GM13977 (cell line): Measurements from ENCODE around the gene CYP39A1.

Experiments
- DNase-seq: peaks from one replicate; pipeline ENCODE4 v3.0.0; 2012; ENCODE audit warnings: low spot score
- in situ Hi-C: fragments of 300-500 bp; cut with MboI; formaldehyde crosslinking; loops from one replicate; pipeline ENCODE4 v1.12.0; 2022; ENCODE audit warnings: low sequenced_read_pairs, low pct_unique_long_range_greater_than_20kb, mixed read lengths, inconsistent platforms; ENCODE audit not compliant: unreplicated experiment
- TF ChIP-seq, protein P1 (sequence below): IDR thresholded peaks from 2 replicates; pipeline ENCODE4 v1.5.1; 2012; ENCODE audit warnings: mild to moderate bottlenecking, control low read depth; ENCODE audit not compliant: insufficient read depth; ENCODE audit errors: extremely low read depth, missing control alignments

Gene CYP39A1, protein sequence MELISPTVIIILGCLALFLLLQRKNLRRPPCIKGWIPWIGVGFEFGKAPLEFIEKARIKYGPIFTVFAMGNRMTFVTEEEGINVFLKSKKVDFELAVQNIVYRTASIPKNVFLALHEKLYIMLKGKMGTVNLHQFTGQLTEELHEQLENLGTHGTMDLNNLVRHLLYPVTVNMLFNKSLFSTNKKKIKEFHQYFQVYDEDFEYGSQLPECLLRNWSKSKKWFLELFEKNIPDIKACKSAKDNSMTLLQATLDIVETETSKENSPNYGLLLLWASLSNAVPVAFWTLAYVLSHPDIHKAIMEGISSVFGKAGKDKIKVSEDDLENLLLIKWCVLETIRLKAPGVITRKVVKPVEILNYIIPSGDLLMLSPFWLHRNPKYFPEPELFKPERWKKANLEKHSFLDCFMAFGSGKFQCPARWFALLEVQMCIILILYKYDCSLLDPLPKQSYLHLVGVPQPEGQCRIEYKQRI

DNA sequence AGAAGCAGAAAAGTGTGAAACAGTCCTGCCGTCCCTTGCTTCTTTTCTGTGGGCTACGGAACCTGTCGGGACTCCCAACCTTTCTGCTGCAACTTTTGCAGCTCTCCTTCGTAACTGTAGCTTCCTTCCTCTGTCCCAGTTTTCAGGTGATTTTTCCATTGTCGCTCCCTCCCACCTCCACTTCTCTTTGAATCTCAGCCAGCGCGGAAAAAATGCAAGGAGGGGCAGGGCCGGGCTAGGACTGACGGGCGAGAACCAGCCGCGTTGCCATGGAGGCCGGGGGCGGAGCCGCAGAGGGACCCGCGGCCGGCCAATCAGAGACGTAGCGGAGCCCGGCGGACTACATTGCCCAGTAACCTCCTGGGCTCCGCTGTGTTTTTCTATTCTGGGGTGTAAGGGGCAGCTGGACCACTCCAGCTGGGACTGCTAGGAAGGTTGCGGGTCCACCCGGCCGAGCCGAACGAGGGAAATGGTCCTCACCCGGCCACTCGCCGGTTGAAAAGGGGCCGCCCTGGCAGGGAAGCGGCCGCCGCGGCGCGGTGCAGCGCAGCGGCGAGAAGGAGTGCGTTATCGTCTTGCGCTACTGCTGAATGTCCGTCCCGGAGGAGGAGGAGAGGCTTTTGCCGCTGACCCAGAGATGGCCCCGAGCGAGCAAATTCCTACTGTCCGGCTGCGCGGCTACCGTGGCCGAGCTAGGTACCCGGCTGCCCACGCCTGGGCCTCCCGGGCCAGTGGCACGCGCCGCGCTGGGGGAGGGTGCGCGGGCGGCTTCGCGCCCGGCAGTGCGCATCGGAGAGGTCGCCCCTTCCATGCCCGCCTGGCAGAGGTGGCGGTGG is at the start of gene CYP39A1, which contains the start of gene SLC25A27:
TSS of gene CYP39A1 (minus strand) at position 216 of the 836 bp plus-strand sequence. CDS start 236 bp downstream, outside the sequence.
TSS of gene SLC25A27 (plus strand) at position 373 of the 836 bp plus-strand sequence. CDS start at position 591, 218 bp downstream.
- DNase-seq = peak; percentile 89
- TF ChIP-seq, protein P1, sequence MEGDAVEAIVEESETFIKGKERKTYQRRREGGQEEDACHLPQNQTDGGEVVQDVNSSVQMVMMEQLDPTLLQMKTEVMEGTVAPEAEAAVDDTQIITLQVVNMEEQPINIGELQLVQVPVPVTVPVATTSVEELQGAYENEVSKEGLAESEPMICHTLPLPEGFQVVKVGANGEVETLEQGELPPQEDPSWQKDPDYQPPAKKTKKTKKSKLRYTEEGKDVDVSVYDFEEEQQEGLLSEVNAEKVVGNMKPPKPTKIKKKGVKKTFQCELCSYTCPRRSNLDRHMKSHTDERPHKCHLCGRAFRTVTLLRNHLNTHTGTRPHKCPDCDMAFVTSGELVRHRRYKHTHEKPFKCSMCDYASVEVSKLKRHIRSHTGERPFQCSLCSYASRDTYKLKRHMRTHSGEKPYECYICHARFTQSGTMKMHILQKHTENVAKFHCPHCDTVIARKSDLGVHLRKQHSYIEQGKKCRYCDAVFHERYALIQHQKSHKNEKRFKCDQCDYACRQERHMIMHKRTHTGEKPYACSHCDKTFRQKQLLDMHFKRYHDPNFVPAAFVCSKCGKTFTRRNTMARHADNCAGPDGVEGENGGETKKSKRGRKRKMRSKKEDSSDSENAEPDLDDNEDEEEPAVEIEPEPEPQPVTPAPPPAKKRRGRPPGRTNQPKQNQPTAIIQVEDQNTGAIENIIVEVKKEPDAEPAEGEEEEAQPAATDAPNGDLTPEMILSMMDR = no peak
- in situ Hi-C loops = no loop called here

DNA sequence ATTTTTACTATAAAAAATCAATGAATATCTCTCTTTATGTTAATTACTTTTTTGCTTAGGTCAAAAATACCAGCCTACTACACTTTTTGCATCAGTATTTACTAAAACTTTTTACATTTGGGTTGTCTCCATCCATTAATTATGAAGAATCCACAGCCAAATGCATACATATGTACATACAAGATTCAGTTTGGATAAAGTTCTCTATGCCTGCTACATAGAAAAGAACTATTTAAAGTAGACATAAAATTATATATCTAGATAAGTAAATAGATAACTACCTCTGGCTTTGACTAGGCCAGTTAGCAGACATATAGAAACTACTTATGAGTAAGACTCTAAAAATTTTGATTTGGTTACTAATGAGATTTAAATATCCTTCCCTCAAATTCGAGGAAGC is 47.4 kb upstream of the CYP39A1 start:
- in situ Hi-C loops = no loop called here
- DNase-seq = no peak
- TF ChIP-seq, protein P1 = no peak

DNA sequence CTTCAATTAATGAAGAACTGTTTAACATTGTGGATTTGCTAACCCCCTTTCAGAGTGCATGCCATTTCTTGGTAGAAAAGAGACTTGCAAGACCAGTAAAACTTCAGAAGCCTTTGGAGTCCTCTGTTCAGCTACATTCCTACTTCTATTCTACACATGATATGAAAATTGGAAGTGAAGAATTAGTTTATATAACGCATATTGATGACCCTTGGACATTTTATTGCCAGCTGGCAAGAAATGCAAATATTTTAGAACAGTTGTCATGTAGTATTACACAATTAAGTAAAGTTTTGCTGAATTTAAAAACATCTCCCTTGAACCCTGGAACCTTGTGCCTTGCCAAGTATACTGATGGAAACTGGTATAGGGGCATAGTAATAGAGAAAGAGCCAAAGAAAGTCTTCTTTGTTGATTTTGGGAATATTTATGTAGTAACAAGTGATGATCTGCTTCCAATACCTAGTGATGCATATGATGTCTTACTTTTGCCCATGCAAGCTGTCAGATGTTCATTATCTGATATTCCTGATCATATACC is 38.4 kb upstream of the CYP39A1 start:
- TF ChIP-seq, protein P1 = no peak
- no peak for DNase-seq
- in situ Hi-C loops = no loop called here

DNA sequence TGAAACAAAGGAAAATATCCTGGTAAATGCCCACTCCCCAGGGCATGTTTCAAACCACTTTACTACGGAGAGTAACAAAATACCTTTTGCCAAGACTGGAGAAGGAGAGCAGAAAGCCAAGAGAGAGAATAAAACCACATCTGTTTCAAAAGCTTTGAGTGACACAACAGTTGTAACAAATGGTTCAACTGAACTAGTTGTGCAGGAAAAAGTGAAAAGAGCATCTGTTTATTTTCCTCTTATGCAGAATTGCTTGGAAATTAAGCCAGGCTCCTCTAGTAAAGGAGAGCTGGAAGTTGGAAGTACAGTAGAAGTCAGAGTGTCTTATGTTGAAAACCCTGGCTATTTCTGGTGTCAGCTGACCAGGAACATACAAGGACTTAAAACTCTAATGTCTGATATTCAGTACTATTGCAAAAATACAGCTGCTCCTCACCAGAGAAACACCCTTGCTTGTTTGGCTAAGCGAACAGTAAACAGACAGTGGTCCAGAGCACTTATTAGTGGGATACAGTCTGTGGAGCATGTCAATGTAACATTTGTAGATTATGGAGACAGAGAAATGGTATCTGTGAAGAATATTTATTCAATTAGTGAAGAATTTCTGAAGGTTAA is 37.6 kb upstream of the CYP39A1 start:
- no peak for DNase-seq
- in situ Hi-C loops = no loop called here
- TF ChIP-seq, protein P1 = no peak

DNA sequence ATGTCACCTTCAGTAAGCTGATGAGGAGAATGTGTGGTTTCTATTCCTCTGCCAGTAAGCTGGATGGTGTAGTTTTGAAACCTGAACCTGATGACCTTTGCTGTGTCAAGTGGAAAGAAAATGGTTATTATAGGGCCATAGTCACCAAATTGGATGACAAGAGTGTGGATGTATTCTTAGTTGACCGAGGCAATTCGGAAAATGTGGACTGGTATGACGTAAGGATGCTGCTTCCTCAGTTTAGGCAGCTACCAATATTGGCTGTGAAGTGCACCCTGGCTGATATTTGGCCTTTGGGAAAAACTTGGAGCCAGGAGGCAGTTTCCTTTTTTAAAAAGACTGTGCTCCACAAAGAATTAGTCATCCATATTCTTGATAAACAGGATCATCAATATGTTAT is 37.0 kb upstream of the CYP39A1 start:
- in situ Hi-C loops = no loop called here
- DNase-seq = no peak
- TF ChIP-seq, protein P1 = no peak

DNA sequence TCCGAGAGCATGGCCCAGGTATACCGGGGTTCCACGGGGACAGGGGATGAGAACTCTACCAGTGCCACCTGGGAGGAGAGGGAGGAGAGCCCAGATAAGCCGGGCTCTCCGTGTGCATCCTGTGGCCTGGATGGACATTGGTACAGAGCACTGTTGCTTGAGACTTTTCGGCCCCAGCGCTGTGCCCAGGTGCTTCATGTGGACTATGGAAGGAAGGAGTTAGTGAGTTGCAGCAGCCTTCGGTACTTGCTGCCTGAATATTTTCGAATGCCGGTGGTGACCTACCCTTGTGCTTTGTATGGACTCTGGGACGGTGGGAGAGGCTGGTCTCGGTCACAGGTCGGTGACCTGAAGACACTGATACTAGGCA is 36.3 kb upstream of the CYP39A1 start:
- TF ChIP-seq, protein P1 = no peak
- in situ Hi-C loops = no loop called here
- DNase-seq = no peak
